ENCODE data around the gene ZNF19. TPM values are rescaled to one million over a fixed set of nuclear protein-coding genes. Genes with fewer than 3 reads are reported as not detected.

Gene ZNF19
- total RNA-seq, 1 experiment from 2014 or later = 4.7 TPM

DNA sequence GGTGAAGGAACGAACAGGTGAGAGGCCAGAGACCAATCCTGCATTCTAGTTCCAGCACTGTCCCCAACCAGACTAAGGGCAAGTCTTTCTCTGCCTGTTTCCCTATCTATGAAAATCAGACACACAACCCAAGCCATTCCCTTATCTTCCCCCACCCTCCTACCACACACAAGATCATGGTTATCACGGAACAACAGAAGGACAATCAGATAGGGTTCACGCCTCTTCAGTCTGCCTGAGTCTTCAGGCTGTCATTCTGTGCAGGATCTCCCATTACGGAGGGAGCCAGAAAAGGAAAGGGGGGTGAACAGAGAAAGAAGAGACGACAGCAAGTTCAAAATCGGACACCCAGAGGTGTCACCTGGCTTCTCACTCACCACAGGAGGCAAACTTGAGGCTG, 58.4 kb downstream of the ZNF19 start:
- no peaks in the 10 kb centered on the region for H3K79me2 ChIP-seq (ENCODE audit: insufficient read depth, low read length)
- no peak overlapping the region for H3K14ac ChIP-seq (ENCODE audit: insufficient read depth, low read length)
- no peak overlapping the region for H4K91ac ChIP-seq (ENCODE audit: insufficient read length, low read depth, low read length)
- H3K27ac ChIP-seq (ENCODE audit: insufficient read length, low read depth, low read length) = no peak overlapping the region
- H3K79me1 ChIP-seq (ENCODE audit: insufficient read depth, low read depth, low read length, poor library complexity, severe bottlenecking) = no peaks in the 10 kb centered on the region
- peaks cover 0 to 4% of the 10 kb centered on the region in 2 experiments; a peak in 2 of 5 replicates for H3K9me3 Mint-ChIP-seq
- no peak overlapping the region for H2BK120ac ChIP-seq (ENCODE audit: low read depth, low read length, poor library complexity, severe bottlenecking)
- no peaks in the 10 kb centered on the region for H3K9me3 ChIP-seq (ENCODE audit: control insufficient read depth, low read depth, low read length)
- TF ChIP-seq, protein P1, sequence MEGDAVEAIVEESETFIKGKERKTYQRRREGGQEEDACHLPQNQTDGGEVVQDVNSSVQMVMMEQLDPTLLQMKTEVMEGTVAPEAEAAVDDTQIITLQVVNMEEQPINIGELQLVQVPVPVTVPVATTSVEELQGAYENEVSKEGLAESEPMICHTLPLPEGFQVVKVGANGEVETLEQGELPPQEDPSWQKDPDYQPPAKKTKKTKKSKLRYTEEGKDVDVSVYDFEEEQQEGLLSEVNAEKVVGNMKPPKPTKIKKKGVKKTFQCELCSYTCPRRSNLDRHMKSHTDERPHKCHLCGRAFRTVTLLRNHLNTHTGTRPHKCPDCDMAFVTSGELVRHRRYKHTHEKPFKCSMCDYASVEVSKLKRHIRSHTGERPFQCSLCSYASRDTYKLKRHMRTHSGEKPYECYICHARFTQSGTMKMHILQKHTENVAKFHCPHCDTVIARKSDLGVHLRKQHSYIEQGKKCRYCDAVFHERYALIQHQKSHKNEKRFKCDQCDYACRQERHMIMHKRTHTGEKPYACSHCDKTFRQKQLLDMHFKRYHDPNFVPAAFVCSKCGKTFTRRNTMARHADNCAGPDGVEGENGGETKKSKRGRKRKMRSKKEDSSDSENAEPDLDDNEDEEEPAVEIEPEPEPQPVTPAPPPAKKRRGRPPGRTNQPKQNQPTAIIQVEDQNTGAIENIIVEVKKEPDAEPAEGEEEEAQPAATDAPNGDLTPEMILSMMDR (conservative IDR thresholded peaks at IDR 0.05) = no peak
- no peak overlapping the region for H2AK5ac ChIP-seq (ENCODE audit: insufficient read length, low read length)
- no peaks in the 10 kb centered on the region for H3K4me1 ChIP-seq (ENCODE audit: insufficient read depth, low read length)
- H3K56ac ChIP-seq (ENCODE audit: insufficient read length, low read depth, low read length) = no peak overlapping the region
- no peaks in the 10 kb centered on the region for H3K23me2 ChIP-seq (ENCODE audit: insufficient read length, low read depth, low read length, poor library complexity, severe bottlenecking)
- no peak overlapping the region for H3T11ph ChIP-seq (ENCODE audit: low read length)
- peaks cover 34% of the 10 kb centered on the region for H3K27me3 Mint-ChIP-seq (ENCODE audit: low read depth)
- H4K5ac ChIP-seq (ENCODE audit: insufficient read length, low read depth, low read length) = no peak overlapping the region
- H2BK12ac ChIP-seq (ENCODE audit: insufficient read length, low read depth, low read length) = no peak overlapping the region
- no peak overlapping the region for H2BK15ac ChIP-seq (ENCODE audit: low read depth, low read length)
- H3K4ac ChIP-seq (ENCODE audit: low read depth, low read length) = no peak overlapping the region
- no peak overlapping the region for H4K8ac ChIP-seq (replicated peaks; ENCODE audit: insufficient read length, low read depth, low read length)
- WGBS (ENCODE audit: extremely low coverage, insufficient read length, low lambda C conversion rate) = no CpG with 5 or more reads among the region's 6 CpGs
- peaks cover 8 to 10% of the 10 kb centered on the region in 2 experiments for H3K4me1 Mint-ChIP-seq
- no peaks in the 10 kb centered on the region for H3K27me3 ChIP-seq (ENCODE audit: insufficient read depth, low read length)
- no peaks in the 10 kb centered on the region for H4K20me1 ChIP-seq (ENCODE audit: control insufficient read depth, insufficient read depth, insufficient read length)
- H3K4me3 Mint-ChIP-seq = no peak overlapping the region
- H2AFZ ChIP-seq (ENCODE audit: low read length) = no peak overlapping the region
- no peak overlapping the region for H3K23ac ChIP-seq (ENCODE audit: insufficient read length, low read depth, low read length)
- H2BK5ac ChIP-seq (ENCODE audit: insufficient read length, low read length) = no peak overlapping the region
- H2BK20ac ChIP-seq (ENCODE audit: low read depth, low read length, poor library complexity, severe bottlenecking) = no peak overlapping the region
- peaks cover 0 to 2% (median 0%) of the 10 kb centered on the region in 3 experiments; a peak in 1 of 7 replicates for H3K36me3 Mint-ChIP-seq (ENCODE audit: insufficient read depth in 1 of 3, low read depth in 3 of 3)
- DNase-seq = no peak
- no peak overlapping the region for H3K18ac ChIP-seq (ENCODE audit: insufficient read length, low read depth, low read length)
- no peak overlapping the region for H3K4me2 ChIP-seq (ENCODE audit: insufficient read depth, insufficient read length, low read length)
- H3K27ac Mint-ChIP-seq = no peak overlapping the region
- H3K9ac ChIP-seq (ENCODE audit: extremely low read depth, insufficient read length, low read length) = no peak overlapping the region

Measured in H9 (cell line).